HG02759 (cell line): ENCODE measurements around the gene HCN2.
A peak's percentile ranks its signal among the peaks of the same experiment; 100 is the strongest.

Experiments
- ATAC-seq: cut with Tn5 transposase; IDR thresholded peaks from one replicate; pipeline ENCODE4 v1.9.1; 2021; ENCODE audit warnings: mild to moderate bottlenecking, moderate library complexity; ENCODE audit not compliant: unreplicated experiment

The HCN2 gene

DNA sequence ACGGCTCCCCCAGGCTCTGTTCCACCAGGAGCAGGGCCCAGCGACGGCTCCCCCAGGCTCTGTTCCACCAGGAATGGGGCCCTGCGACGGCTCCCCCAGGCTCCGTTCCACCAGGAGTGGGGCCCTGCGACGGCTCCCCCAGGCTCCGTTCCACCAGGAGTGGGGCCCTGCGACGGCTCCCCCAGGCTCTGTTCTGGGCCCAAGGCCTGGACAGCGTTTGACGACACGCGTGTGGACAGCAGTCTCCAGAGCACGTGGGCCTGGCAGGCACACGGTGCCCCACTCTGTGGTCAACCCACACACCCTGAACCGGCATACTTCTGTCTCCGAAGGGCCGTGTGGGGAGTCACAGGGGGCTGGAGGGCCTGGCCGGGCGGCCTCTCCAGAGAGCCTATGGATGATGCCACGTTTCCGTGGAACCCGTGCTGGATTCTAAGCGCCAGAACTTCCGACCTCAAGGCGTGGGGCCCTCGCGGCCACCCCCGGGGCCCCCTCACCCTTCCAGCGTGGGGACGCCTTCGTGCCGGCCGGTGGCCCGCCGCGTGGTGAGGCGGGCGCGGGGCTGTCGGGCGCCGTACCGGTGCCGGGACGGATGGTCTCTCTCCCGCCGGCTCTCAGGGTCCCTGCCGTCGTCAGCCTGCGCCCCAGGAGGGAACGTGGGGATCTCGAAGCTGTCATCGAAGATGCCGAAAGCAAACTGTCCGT, 61.6 kb downstream of the HCN2 start:
- ATAC-seq = no peak

DNA sequence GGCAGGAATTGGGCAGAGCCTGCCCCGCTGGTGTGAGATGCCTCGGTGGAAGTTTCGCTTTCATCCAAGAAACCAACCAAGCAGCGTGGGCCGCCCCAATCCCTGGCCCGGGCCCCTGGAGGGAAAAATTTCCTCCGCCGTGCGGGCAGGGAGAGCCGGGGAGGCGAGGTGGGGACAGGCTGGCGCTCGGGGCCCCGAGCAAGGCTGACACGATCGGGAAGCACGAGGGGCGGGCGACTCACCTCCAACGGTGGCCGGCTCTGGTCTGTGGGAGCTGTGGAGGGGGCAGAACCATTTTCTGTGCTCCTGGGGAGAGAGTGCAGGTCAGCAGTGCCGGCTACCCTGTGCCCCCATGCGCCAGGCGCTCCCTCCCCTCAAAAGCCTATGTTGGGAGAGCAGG, 62.3 kb downstream of the HCN2 start:
- ATAC-seq = no peak

- no peak for ATAC-seq
Measured at GRCh38 chr19:652467-653389, 63.0 kb downstream of the HCN2 start.

DNA sequence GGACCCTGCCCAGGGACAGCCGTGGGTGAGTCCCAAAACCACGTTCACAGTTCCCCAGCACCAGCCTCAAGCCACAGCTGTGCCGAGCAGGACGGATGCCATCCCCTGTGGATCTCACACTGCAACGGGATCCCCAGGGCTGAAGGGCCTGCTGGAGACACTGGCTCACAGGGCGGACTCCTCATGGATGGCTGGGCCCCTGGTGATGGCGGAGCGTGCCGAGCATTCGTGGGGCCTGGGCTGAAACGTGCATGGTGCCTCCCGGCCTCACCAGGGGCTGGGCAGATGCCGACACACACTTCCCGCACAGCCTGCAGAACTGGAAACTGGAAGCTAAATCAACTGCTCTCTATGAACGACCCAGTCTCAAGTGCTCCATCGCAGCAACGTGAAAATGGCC, 63.7 kb downstream of the HCN2 start:
- ATAC-seq = no peak

DNA sequence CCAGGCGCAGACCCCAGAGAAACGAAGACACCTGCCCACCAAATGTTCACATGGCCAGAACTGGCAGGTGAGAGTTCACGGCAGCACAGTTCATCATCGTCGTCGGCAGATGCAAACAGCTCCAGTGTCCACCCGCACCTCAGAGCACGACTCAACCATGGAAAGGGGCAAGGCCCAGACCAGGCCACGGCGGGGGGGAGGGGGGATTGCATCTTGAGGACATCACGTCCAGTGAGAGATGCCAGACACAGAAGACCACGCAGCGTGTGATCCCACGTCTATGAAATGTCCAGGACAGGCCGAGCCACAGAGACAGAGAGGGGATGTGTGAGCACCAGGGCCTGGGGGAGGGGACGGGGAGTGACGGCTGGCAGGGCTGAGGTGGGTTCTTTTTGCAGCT, 66.0 kb downstream of the HCN2 start:
- ATAC-seq = no peak

GRCh38 chr19:656751-657559, 67.3 kb downstream of the HCN2 start:
- no peak for ATAC-seq

GRCh38 chr19:657611-658010, 67.9 kb downstream of the HCN2 start:
- no peak for ATAC-seq

- ATAC-seq = no peak
Measured at GRCh38 chr19:658059-658839, 68.6 kb downstream of the HCN2 start.

GRCh38 chr19:658916-659839, 69.5 kb downstream of the HCN2 start:
- ATAC-seq = no peak

DNA sequence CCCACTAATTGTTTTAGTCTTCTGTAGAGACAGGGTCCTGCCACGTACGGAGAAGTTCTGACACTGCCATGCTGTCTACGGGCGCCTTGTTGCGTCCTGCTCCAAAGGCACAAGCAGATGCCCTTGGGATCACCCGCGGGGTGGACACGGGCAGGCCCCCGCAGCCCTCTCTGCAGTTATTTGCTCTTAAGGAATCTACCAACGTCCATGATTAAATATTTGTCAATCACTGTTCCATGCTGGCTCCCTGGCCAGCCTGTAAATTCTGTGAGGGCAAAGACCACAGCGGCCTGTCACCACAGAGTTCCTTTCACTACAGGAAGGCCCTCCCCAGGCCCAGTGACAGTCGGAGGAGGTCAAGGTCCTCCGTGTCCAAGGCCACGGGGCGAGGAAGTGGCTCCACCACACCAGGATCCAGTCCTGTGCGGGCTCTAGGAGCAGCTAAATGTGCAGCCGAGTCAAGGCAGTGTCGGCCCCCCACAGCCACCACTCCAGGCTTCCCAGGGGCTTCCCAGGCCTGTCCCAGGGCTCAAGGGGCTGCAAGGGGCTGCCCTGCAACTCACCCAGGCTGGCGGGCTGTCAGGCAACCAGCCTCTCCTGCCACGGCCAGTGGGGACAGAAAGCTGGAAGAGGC, 71.2 kb downstream of the HCN2 start:
- no peak for ATAC-seq

- ATAC-seq = no peak
Measured at GRCh38 chr19:661427-662196, 71.9 kb downstream of the HCN2 start.

GRCh38 chr19:662207-662961, 72.7 kb downstream of the HCN2 start:
- ATAC-seq = peak; percentile 22

DNA sequence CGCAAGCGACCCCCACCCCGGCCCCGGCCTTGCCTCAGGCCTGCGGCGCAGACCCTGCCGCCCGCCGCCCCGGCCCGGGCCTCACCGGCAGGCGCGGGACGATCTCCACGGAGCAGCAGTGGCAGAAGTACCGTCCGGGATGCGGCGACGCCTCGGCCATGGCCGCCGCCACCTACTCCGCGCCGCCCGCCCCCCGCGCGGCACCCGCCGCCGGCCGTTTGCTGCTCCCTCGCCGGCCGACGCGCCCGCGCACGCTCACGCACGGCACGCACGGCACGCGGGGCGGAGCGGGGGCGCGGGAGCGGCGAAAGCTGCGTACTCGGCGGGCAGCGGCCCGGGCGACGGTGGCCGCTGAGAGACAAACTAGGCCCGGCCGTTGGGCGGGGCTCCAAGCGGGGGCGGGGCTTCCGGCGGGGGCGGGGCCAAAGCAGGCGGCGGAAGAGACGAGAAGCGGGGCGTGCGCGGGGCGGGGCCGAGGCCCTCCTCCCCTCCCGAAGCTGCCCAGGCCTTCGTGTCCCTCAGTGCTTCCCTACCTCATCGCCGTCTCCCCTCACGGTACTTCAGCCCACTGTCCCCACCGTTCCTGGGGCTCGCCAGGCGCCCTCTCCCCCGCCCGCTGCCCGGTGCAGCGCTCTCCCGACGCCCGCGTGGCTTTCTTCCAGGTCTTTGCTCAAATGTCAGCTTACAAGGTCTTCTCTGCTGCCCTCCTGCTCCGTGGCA, 73.4 kb downstream of the HCN2 start, which contains the start of gene RNF126:
RNF126 (minus strand) TSS at position 253 of the 720 bp plus-strand sequence; CDS start at position 160, 93 bp downstream.
- peak; percentile 66 for ATAC-seq

GRCh38 chr19:663682-664117, 74.0 kb downstream of the HCN2 start:
- ATAC-seq = no peak

- ATAC-seq = no peak
Measured at GRCh38 chr19:664913-665443, 75.3 kb downstream of the HCN2 start.
